ENCODE data around the gene FTO.

DNA sequence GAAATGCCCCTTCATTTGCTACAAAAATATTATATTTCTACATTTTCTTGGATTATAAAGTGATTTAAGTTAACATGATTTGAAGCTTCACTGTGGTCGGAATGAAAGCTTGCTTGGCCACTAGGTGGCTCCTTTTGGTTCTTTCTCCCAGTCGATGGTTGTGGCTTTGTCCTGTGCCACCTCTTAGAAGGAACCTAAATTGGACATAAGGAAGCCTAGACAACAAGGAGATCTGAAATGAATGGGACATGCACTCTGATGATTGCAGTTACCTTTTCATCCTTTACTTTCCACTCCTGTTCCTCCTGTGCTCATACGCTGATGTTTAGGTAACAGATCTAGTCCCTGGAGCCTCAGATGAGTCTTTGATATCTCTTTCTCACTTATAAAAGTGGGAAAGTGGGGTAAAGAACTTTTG is 39.2 kb downstream of the FTO start:
- TF ChIP-seq POLR2A (IDR thresholded peaks at IDR 0.05) = no peak
- TF ChIP-seq, protein P1, sequence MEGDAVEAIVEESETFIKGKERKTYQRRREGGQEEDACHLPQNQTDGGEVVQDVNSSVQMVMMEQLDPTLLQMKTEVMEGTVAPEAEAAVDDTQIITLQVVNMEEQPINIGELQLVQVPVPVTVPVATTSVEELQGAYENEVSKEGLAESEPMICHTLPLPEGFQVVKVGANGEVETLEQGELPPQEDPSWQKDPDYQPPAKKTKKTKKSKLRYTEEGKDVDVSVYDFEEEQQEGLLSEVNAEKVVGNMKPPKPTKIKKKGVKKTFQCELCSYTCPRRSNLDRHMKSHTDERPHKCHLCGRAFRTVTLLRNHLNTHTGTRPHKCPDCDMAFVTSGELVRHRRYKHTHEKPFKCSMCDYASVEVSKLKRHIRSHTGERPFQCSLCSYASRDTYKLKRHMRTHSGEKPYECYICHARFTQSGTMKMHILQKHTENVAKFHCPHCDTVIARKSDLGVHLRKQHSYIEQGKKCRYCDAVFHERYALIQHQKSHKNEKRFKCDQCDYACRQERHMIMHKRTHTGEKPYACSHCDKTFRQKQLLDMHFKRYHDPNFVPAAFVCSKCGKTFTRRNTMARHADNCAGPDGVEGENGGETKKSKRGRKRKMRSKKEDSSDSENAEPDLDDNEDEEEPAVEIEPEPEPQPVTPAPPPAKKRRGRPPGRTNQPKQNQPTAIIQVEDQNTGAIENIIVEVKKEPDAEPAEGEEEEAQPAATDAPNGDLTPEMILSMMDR (IDR thresholded peaks at IDR 0.05) = peak; percentile 44 to 55 (median 50)
